ENCODE data around the gene CBFB. TPM values are rescaled to one million over a fixed set of nuclear protein-coding genes. Genes with fewer than 3 reads are reported as not detected.

CBFB gene
- total RNA-seq, 2 donors from 2014 or later: 25.7 to 49.3 TPM

DNA sequence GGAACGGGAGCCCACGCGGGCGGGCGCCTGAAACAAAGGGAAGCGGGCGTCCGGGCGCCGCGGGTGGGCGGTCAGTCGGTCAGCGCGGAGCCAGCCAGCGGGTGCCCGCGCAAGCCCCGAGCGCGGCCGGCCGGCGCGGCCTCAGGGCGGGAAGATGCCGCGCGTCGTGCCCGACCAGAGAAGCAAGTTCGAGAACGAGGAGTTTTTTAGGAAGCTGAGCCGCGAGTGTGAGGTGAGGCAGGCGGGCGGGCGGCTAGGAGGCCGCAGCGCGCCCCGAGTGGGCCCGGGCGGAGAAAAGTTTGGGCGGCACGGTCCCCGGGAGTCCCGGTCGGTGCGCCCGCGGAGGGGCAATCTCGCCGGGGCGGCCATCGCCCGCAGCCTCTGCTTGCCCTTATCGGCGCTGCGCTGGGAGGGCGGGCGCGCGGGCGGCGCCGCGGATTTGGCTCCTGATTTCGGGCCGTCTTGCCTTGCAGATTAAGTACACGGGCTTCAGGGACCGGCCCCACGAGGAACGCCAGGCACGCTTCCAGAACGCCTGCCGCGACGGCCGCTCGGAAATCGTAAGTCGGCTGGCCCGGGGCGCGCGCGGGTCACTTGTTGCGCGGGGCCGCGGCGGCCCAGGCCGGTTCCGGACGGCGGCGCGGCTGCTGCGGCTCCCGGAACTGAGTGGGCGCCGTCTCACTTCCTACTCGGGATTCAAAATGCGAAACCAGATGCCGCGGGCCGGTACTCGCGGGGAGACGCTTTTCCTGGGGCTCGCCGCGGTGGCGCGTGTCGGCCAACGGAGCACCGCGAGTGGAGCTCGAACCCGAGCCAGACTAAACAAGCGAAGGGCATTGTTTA is 526 bp downstream of the CBFB start:
- DNase-seq (ENCODE audit: low spot score): peak; percentile 76
- H3K4me1 ChIP-seq: peaks cover 0 to 31% of the 10 kb centered on the region in 2 donors
- no peaks in the 10 kb centered on the region for H3K36me3 ChIP-seq

GRCh38 chr16:67030221-67030962 is 1.4 kb downstream of the CBFB start:
- Histone ChIP-seq H3K4me3 (peak overlapping the region; percentile 62 to 93), H3K27ac (peak overlapping the region; percentile 95 to 97), H3K4me1 (peaks cover 0 to 40% of the 10 kb centered on the region in 2 donors), H3K9me3 (no peaks in the 10 kb centered on the region), H3K36me3 (peaks cover 5% of the 10 kb centered on the region), H3K27me3 (no peaks in the 10 kb centered on the region)
- TF ChIP-seq, protein P1, sequence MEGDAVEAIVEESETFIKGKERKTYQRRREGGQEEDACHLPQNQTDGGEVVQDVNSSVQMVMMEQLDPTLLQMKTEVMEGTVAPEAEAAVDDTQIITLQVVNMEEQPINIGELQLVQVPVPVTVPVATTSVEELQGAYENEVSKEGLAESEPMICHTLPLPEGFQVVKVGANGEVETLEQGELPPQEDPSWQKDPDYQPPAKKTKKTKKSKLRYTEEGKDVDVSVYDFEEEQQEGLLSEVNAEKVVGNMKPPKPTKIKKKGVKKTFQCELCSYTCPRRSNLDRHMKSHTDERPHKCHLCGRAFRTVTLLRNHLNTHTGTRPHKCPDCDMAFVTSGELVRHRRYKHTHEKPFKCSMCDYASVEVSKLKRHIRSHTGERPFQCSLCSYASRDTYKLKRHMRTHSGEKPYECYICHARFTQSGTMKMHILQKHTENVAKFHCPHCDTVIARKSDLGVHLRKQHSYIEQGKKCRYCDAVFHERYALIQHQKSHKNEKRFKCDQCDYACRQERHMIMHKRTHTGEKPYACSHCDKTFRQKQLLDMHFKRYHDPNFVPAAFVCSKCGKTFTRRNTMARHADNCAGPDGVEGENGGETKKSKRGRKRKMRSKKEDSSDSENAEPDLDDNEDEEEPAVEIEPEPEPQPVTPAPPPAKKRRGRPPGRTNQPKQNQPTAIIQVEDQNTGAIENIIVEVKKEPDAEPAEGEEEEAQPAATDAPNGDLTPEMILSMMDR (IDR thresholded peaks at IDR 0.05): no peak
- peak; percentile 38 for DNase-seq (ENCODE audit: low spot score)

More for the DNA sequence above, 526 bp downstream of the CBFB start:
- peak overlapping the region; percentile 95 to 97 for H3K27ac ChIP-seq
- no peaks in the 10 kb centered on the region for H3K9me3 ChIP-seq
- H3K4me3 ChIP-seq: peak overlapping the region; percentile 62 to 93
- TF ChIP-seq, protein P1 (IDR thresholded peaks at IDR 0.05): peak in 1 of 2 donors; percentile 13
- H3K27me3 ChIP-seq: no peaks in the 10 kb centered on the region

GRCh38 chr16:67034487-67034886 is 5.5 kb downstream of the CBFB start:
- H3K9me3 ChIP-seq: no peaks in the 10 kb centered on the region
- peak; percentile 40 for DNase-seq (ENCODE audit: low spot score)
- H3K27me3 ChIP-seq: no peaks in the 10 kb centered on the region
- no peak overlapping the region for H3K4me3 ChIP-seq
- H3K4me1 ChIP-seq: peaks cover 0 to 36% of the 10 kb centered on the region in 2 donors
- H3K27ac ChIP-seq: no peak overlapping the region
- H3K36me3 ChIP-seq: peaks cover 12% of the 10 kb centered on the region
- TF ChIP-seq, protein P1 (IDR thresholded peaks at IDR 0.05): no peak

- TF ChIP-seq, protein P1 (IDR thresholded peaks at IDR 0.05): no peak
- H3K4me1 ChIP-seq: peaks cover 0 to 32% of the 10 kb centered on the region in 2 donors
- no peaks in the 10 kb centered on the region for H3K9me3 ChIP-seq
- no peaks in the 10 kb centered on the region for H3K27me3 ChIP-seq
- H3K27ac ChIP-seq: no peak overlapping the region
- H3K4me3 ChIP-seq: no peak overlapping the region
- H3K36me3 ChIP-seq: peaks cover 12% of the 10 kb centered on the region
- DNase-seq (ENCODE audit: low spot score): no peak
Observed at GRCh38 chr16:67035364-67035763, 6.4 kb downstream of the CBFB start.

DNA sequence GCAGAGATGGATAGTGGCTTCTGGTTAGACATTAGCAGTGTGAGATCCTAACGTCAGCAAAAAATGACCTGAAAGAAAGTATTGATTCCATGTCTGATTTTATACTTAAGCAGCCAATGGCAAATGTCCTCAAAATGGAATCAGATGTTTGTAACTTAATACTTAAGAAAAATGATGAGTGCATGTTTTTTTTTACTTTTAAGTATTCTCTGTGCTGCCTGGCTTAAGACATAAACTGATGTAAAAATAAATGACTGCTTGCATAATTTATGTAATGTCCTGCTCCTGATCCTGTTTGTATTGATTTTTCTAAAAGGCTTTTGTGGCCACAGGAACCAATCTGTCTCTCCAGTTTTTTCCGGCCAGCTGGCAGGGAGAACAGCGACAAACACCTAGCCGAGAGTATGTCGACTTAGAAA is 7.4 kb downstream of the CBFB start:
- peaks cover 0 to 22% of the 10 kb centered on the region in 2 donors for H3K4me1 ChIP-seq
- no peaks in the 10 kb centered on the region for H3K9me3 ChIP-seq
- no peak overlapping the region for H3K4me3 ChIP-seq
- H3K27ac ChIP-seq: no peak overlapping the region
- H3K36me3 ChIP-seq: peaks cover 12% of the 10 kb centered on the region
- no peaks in the 10 kb centered on the region for H3K27me3 ChIP-seq
- DNase-seq (ENCODE audit: low spot score): peak; percentile 16
- TF ChIP-seq, protein P1 (IDR thresholded peaks at IDR 0.05): no peak
